ENCODE measurements around the gene DDX3X.

DNA sequence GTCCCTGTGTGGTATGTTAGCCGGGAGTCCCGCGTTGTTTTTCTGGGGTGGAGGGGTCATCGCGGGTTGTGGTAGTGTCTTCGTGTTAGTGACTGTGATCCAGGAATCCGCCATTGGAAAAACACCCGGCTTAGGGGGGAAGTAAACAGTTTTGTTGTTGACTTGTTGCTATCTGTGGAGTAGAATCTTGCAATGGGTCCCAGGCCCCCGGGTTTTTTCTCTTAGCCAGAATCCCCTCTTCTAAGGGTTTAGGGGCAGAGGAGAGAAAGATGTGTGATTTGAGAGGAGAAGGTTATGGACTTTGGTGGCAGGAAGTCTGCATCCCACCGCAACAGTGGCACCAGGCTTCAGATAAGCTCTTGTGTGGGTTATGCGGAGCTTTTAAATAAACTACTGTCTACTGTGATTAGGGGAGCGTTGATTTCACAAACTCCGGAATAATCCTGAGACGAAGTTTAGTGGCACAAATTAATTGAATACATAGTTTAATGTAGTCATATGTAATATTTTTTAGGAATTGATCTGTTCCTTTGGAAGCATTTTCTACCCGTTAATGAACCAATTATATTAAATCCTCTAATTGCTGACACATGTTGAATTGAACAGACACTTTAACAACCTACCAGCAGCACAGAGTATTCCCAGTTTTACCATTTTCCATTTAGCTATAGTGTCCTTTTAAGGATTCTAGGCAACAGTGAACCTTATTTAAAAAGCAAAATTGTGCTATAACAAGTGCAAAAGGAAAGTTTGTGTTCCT lies 1.4 kb downstream of the DDX3X start:
- no peak for TF ChIP-seq SIN3A (IDR thresholded peaks at IDR 0.05; ENCODE audit: borderline replicate concordance, insufficient read depth, low read length)
- TF ChIP-seq, protein P1, sequence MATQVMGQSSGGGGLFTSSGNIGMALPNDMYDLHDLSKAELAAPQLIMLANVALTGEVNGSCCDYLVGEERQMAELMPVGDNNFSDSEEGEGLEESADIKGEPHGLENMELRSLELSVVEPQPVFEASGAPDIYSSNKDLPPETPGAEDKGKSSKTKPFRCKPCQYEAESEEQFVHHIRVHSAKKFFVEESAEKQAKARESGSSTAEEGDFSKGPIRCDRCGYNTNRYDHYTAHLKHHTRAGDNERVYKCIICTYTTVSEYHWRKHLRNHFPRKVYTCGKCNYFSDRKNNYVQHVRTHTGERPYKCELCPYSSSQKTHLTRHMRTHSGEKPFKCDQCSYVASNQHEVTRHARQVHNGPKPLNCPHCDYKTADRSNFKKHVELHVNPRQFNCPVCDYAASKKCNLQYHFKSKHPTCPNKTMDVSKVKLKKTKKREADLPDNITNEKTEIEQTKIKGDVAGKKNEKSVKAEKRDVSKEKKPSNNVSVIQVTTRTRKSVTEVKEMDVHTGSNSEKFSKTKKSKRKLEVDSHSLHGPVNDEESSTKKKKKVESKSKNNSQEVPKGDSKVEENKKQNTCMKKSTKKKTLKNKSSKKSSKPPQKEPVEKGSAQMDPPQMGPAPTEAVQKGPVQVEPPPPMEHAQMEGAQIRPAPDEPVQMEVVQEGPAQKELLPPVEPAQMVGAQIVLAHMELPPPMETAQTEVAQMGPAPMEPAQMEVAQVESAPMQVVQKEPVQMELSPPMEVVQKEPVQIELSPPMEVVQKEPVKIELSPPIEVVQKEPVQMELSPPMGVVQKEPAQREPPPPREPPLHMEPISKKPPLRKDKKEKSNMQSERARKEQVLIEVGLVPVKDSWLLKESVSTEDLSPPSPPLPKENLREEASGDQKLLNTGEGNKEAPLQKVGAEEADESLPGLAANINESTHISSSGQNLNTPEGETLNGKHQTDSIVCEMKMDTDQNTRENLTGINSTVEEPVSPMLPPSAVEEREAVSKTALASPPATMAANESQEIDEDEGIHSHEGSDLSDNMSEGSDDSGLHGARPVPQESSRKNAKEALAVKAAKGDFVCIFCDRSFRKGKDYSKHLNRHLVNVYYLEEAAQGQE (IDR thresholded peaks at IDR 0.05; ENCODE audit: insufficient read depth in 1 of 2, low read depth in 2 of 2, low read length in 2 of 2) = no peak

All from PFSK-1 (cell line).